PFSK-1 (cell line): ENCODE measurements around the gene TAGLN2. TPM values are rescaled to one million over a fixed set of nuclear protein-coding genes. Genes with fewer than 3 reads are reported as not detected.

ENCODE experiments used
- FOXP2 ChIP-seq: optimal IDR thresholded peaks from 2 replicates; pipeline ENCODE3; 2011; ENCODE audit warnings: borderline replicate concordance, control low read depth, inconsistent platforms; ENCODE audit not compliant: insufficient read depth; ENCODE audit errors: extremely low read length, extremely low read depth
- POLR2AphosphoS5 ChIP-seq: IDR thresholded peaks from 2 replicates; pipeline ENCODE4 v1.6.1; 2012; ENCODE audit warnings: low read depth, mild to moderate bottlenecking, control low read depth, low read length, moderate library complexity
- REST ChIP-seq, 2 experiments: IDR thresholded peaks; 2 replicates each; pipeline versions ENCODE4 v1.6.1 to v1.8.0; 2011 to 2012; ENCODE audit warnings: low read depth in 2 of 2, low read length in 2 of 2, control low read depth in 1 of 2, inconsistent platforms in 1 of 2, mild to moderate bottlenecking in 1 of 2, moderate library complexity in 1 of 2; ENCODE audit not compliant: insufficient read depth in 1 of 2
- SIN3A ChIP-seq: IDR thresholded peaks from 2 replicates; pipeline ENCODE4 v1.6.1; 2012; ENCODE audit warnings: mild to moderate bottlenecking, low read length, moderate library complexity, borderline replicate concordance; ENCODE audit not compliant: insufficient read depth
- TAF1 ChIP-seq: IDR thresholded peaks from 2 replicates; pipeline ENCODE4 v1.6.1; 2012; ENCODE audit warnings: low read length, control low read depth, borderline replicate concordance; ENCODE audit not compliant: insufficient read depth
- polyA plus RNA-seq: library from polyadenylated mRNA; unstranded; fragments of >200 nt; gene quantifications from one replicate; pipeline ENCODE4 v1.2.1, GENCODE V29; 2012; ENCODE audit warnings: low read depth, missing spikeins; ENCODE audit not compliant: insufficient read length

TAGLN2 gene
- polyA plus RNA-seq, result 0.26 TPM

- TF ChIP-seq POLR2AphosphoS5 (no peak), TAF1 (no peak), FOXP2 (no peak), SIN3A (no peak), REST (IDR thresholded peaks at IDR 0.05; ENCODE audit: insufficient read depth in 1 of 2, low read depth in 2 of 2, low read length in 2 of 2) (no peak)
Observed at GRCh38 chr1:159924791-159925718, at the start of gene TAGLN2. Gene TAGLN2 (minus strand): TSS chr1:159925507. CDS start chr1:159920509, 4,998 bp downstream.

- TF ChIP-seq SIN3A (no peak), REST (IDR thresholded peaks at IDR 0.05; ENCODE audit: insufficient read depth in 1 of 2, low read depth in 2 of 2, low read length in 2 of 2) (no peak), POLR2AphosphoS5 (no peak), TAF1 (no peak), FOXP2 (no peak)
Observed at GRCh38 chr1:159974350-159974965, 49.2 kb upstream of the TAGLN2 start.

GRCh38 chr1:159973350-159973940, 48.1 kb upstream of the TAGLN2 start:
- TF ChIP-seq POLR2AphosphoS5 (no peak), FOXP2 (no peak), REST (IDR thresholded peaks at IDR 0.05; ENCODE audit: insufficient read depth in 1 of 2, low read depth in 2 of 2, low read length in 2 of 2) (no peak)

- TF ChIP-seq REST (IDR thresholded peaks at IDR 0.05; ENCODE audit: insufficient read depth in 1 of 2, low read depth in 2 of 2, low read length in 2 of 2) (no peak), SIN3A (no peak), FOXP2 (no peak), TAF1 (no peak), POLR2AphosphoS5 (no peak)
Observed at GRCh38 chr1:159972443-159973205, 47.3 kb upstream of the TAGLN2 start.
